RPMI7951 (cell line): ENCODE measurements around the gene ZSCAN5C. TPM values are rescaled to one million over a fixed set of nuclear protein-coding genes. Genes with fewer than 3 reads are reported as not detected.

Experiments
- total RNA-seq: library from RNA; depleted of rRNA; stranded (reverse); fragments of >200 nt; shearing (Covaris generic); gene quantifications from 2 replicates; pipeline ENCODE4 v1.2.3, GENCODE V29; 2014; rRNA removed

ZSCAN5C gene
- total RNA-seq, 1 experiment from 2014 or later: not detected

Other genes starting within 250 kb of the ZSCAN5C start
- gene NLRP5, start 215.5 kb upstream of the ZSCAN5C start, total RNA-seq: not detected in 2 replicates
- gene ZNF787, start 81.0 kb upstream of the ZSCAN5C start, total RNA-seq: 4.4 and 10.7 TPM in 2 replicates
- gene ZNF444, start 61.0 kb upstream of the ZSCAN5C start, total RNA-seq: 5.0 and 8.8 TPM in 2 replicates
- not detected in 2 replicates for gene GALP, start 26.3 kb upstream of the ZSCAN5C start, total RNA-seq
- not detected in 2 replicates for gene ZSCAN5B, start 4.5 kb upstream of the ZSCAN5C start, total RNA-seq
- gene EDDM13, start 70.5 kb downstream of the ZSCAN5C start, total RNA-seq: not detected in 2 replicates
- 8.9 and 10.9 TPM in 2 replicates for gene ZSCAN5A, start 112.6 kb downstream of the ZSCAN5C start, total RNA-seq
- gene ZNF582, start 191.3 kb downstream of the ZSCAN5C start, total RNA-seq: 0.68 and 2.6 TPM in 2 replicates
- gene ZNF583, start 202.1 kb downstream of the ZSCAN5C start, total RNA-seq: 2.1 and 3.5 TPM in 2 replicates